Nasal cavity respiratory epithelium epithelial cell of viscerocranial mucosa (primary cell): Measurements from ENCODE around the gene RLN3. TPM values are rescaled to one million over a fixed set of nuclear protein-coding genes. Genes with fewer than 3 reads are reported as not detected.

Experiments used
- total RNA-seq: library from RNA; depleted of rRNA; stranded (reverse); fragments of >200 nt; gene quantifications from 2 replicates; pipeline ENCODE4 v1.2.3, GENCODE V29; 2014

Gene RLN3
- not detected in 2 replicates for total RNA-seq

GRCh38 chr19:14027856-14028450 lies at the start of gene RLN3:
TSS of gene RLN3 (plus strand) at chr19:14028148. CDS start at chr19:14028205, 57 bp downstream.

DNA sequence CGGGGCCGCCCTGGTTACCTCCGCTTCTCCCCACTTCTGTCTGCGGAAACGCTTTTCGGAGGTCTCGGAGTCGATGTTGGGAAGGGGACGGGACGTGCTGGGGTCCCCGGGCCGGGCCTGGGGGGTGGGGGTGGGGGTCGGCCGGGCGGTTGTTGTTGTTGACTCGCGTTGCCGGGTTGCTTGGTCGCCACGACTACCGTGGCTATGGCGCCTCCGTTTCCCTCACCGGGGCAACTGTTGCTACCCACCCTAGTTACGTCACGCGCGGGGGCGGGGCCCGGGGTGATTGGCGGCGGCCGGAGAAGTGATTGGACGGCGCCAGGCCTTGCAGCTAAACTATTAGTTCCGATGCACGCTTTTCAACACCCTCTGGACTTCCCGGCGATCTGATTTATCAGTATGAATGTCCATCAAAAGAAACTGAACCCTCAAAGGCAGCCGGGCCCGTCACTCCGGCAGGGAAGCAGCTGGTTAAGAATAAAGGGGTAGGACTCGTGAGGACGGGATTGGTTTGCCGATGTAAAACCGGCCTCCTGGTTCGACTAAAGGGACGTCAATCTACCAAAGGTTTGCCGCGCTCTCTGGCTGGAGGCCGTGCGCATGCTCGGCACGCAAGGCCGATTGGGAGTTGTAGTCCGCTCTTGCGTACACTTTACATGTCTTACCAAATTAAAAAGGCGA lies 21.7 kb upstream of the RLN3 start, which contains the start of gene RFX1:
RFX1 (minus strand) TSS at position 236 of the 681 bp plus-strand sequence. CDS start 12,477 bp downstream, outside the sequence.

DNA sequence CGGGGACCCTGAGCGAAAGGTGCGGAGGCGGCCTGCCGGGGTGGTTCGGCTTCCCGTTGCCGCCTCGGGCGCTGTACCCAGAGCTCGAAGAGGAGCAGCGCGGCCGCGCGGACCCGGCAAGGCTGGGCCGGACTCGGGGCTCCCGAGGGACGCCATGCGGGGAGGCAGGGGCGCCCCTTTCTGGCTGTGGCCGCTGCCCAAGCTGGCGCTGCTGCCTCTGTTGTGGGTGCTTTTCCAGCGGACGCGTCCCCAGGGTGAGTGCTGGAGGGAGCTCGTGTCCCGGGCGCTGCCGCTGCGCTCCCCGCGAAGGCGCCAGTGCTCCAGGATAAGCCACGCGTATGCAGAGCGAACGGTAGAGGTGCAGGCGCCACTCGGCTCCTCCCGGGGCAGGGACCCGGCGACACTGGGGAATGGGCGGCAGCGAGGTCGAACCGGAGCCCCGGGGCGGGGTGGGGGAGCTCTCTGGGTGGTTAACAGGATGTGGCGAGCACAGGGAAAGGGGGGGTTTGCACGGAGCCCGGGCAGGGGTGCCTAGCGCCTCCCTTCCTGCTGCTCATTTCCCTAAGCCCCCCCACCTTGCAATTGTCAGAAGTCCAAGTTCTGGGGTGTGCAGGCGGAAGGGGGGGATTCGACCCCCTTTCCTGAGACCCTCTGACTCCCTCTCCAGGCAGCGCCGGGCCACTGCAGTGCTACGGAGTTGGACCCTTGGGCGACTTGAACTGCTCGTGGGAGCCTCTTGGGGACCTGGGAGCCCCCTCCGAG lies 4.0 kb downstream of the RLN3 start, which contains the start of gene IL27RA:
IL27RA (plus strand) TSS at position 44 of the 762 bp plus-strand sequence; CDS start at position 155, 111 bp downstream.

DNA sequence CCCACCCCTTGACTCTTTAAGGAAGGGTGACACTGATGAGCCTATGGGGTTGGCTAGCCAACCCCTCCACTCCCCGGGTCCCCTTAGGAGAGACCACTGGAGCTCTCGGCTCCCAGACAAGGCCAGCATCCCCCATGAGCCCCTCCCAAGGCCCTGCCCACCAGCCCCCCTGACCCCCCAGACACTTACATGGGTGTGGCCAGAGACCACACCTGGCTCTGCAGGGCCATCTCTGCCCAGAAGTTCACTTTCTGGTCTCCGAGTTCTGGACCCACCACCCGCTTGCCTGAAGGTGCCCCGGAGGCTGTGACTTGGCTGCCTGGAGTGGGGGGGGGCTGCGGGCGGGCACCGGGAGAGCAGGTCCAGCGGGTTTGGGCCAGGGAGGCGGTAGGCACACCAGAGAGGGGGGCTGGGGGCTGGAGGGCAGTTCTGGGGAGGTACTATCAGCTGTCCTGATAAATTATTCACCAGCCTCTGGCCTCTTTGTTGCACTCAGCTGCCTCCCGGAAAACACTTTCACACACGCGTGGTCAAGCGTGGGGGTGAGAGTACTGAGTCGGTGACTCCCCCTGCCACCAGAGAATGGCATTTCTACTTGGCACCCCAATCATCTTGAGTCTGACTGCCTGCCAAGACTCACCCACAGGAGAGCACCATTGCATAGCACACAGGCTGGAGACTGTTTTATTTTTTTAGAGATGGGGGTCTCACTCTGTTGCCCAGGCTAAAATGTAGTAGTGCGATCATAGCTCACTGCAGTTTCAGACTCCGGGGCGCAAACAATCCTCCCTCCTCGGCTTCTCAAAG lies 34.0 kb downstream of the RLN3 start, which contains the start of gene PALM3:
PALM3 (minus strand) TSS at position 326 of the 807 bp plus-strand sequence; CDS start at position 230, 96 bp downstream.

DNA sequence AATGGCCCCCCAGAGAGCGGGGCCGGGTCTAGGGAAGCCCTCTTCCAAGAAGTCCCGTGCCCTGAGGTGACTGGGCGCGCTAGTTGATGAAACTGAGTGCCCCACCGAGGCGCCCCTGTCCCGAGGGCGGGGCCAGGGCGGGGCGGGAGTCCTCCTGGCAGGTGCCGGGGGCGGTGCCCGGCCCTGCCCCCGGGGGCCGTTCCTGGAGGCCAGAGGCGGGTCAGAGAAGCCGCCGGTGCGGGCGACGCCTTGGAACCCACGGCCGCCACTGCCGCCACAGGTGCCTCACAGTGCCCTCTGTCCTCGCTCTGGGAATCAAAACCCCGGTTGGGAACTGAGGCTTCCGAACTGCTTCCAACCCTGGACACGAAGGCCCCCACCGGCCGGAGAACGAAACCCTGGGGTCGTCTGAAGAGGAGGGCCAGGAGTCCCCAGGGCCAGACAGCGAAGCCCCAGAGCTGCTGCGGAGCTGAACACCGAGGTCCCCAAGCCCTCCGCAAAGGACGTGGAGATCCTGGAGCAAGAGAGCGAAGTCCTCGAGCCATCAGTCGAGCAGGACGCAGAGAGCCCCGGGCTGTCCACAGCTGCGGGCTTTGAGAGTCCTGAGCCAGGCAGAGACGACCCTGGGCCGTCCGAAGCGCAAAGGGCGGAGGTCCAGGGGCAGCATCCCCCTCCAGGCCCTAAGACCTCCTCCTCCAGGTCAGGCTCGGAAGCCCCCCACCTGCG lies 44.8 kb downstream of the RLN3 start, which contains the start of gene MISP3:
MISP3 (plus strand) TSS at position 252 of the 726 bp plus-strand sequence. CDS start 524 bp downstream, outside the sequence.

Other genes with a start within 250 kb of the RLN3 start
- 4.1 and 21.9 TPM in 2 replicates for gene ZSWIM4, start 232.7 kb upstream of the RLN3 start, total RNA-seq
- gene NANOS3, start 151.0 kb upstream of the RLN3 start, total RNA-seq, result 0.14 TPM in 1 of 2 replicates, not detected in the other
- 0.68 and 1.8 TPM in 2 replicates for gene BRME1, start 122.0 kb upstream of the RLN3 start, total RNA-seq
- gene CC2D1A, start 121.9 kb upstream of the RLN3 start, total RNA-seq, result 8.5 and 27.5 TPM in 2 replicates
- gene PODNL1, start 89.7 kb upstream of the RLN3 start, total RNA-seq, result under 0.01 and 2.5 TPM in 2 replicates
- gene DCAF15, start 75.6 kb upstream of the RLN3 start, total RNA-seq, result 7.9 and 11.4 TPM in 2 replicates
- 1.7 and 7.8 TPM in 2 replicates for gene RFX1, start 21.8 kb upstream of the RLN3 start, total RNA-seq
- 0.34 and 6.1 TPM in 2 replicates for gene IL27RA, start 3.6 kb downstream of the RLN3 start, total RNA-seq
- gene PALM3, start 33.9 kb downstream of the RLN3 start, total RNA-seq, result not detected in 2 replicates
- 0.34 and 1.00 TPM in 2 replicates for gene MISP3, start 44.6 kb downstream of the RLN3 start, total RNA-seq
- 0.14 TPM in 1 of 2 replicates, not detected in the other for gene C19orf67, start 57.6 kb downstream of the RLN3 start, total RNA-seq
- 19.8 and 41.8 TPM in 2 replicates for gene SAMD1, start 62.6 kb downstream of the RLN3 start, total RNA-seq
- gene PRKACA, start 89.6 kb downstream of the RLN3 start, total RNA-seq, result 15.0 and 34.0 TPM in 2 replicates
- gene ASF1B, start 108.4 kb downstream of the RLN3 start, total RNA-seq, result under 0.01 and 0.28 TPM in 2 replicates
- 3.8 and 13.0 TPM in 2 replicates for gene ADGRL1, start 178.0 kb downstream of the RLN3 start, total RNA-seq